ACC112 (cell line): Measurements from ENCODE around the gene ZDHHC11B.
"Not testable (repeated sequence)": the region's sequence is repeated elsewhere in the genome, so short reads cannot be mapped to it uniquely, and the experiment has no call there.

ENCODE experiments used
- H2AFZ ChIP-seq: fragments of 200-600 bp; sonication (generic); one replicate; pipeline ENCODE4 v1.6.0; 2017; ENCODE audit warnings: antibody characterized with exemption, low read length; ENCODE audit not compliant: unreplicated experiment
- H3K27ac ChIP-seq: fragments of 200-600 bp; sonication (generic); 2 replicates; pipeline ENCODE4 v1.5.1; 2014; ENCODE audit warnings: low read depth, mild to moderate bottlenecking, antibody characterized with exemption, low read length, moderate library complexity
- H3K27me3 ChIP-seq: fragments of 200-600 bp; sonication (generic); 2 replicates; pipeline ENCODE4 v1.6.1; 2014; ENCODE audit warnings: mild to moderate bottlenecking, antibody characterized with exemption, low read length, moderate library complexity, mixed read lengths; ENCODE audit not compliant: insufficient read depth
- H3K36me3 ChIP-seq: fragments of 200-600 bp; sonication (generic); 2 replicates; pipeline ENCODE4 v1.6.1; 2016; ENCODE audit warnings: mild to moderate bottlenecking, antibody characterized with exemption, low read length, moderate library complexity, mixed read lengths; ENCODE audit not compliant: insufficient read depth
- H3K4me1 ChIP-seq: fragments of 200-600 bp; sonication (generic); one replicate; pipeline ENCODE4 v1.6.1; 2016; ENCODE audit warnings: low read length, mixed read lengths; ENCODE audit not compliant: insufficient read depth, unreplicated experiment, control insufficient read depth
- H3K4me3 ChIP-seq: fragments of 200-600 bp; sonication (generic); 2 replicates; pipeline ENCODE4 v1.5.1; 2014; ENCODE audit warnings: mild to moderate bottlenecking, low read depth, low read length
- H3K79me2 ChIP-seq: fragments of 200-600 bp; sonication (generic); one replicate; pipeline ENCODE4 v1.6.0; 2016; ENCODE audit warnings: low read length; ENCODE audit not compliant: control insufficient read depth, unreplicated experiment, insufficient read depth

ZDHHC11B gene

GRCh38 chr5:774854-775505 lies 9.5 kb downstream of the ZDHHC11B start:
- not testable (repeated sequence) for H3K79me2 ChIP-seq, H3K27ac ChIP-seq, H2AFZ ChIP-seq, H3K4me3 ChIP-seq, H3K4me1 ChIP-seq, H3K36me3 ChIP-seq, H3K27me3 ChIP-seq

- H3K27me3 ChIP-seq, H3K4me1 ChIP-seq, H3K79me2 ChIP-seq, H2AFZ ChIP-seq, H3K36me3 ChIP-seq, H3K4me3 ChIP-seq, H3K27ac ChIP-seq: not testable (repeated sequence)
Observed at GRCh38 chr5:774304-774703, 10.2 kb downstream of the ZDHHC11B start.

GRCh38 chr5:773517-774264 lies 10.8 kb downstream of the ZDHHC11B start:
- H2AFZ ChIP-seq, result no peak overlapping the region
- H3K27me3 ChIP-seq, result no peaks in the 10 kb centered on the region
- no peaks in the 10 kb centered on the region for H3K4me1 ChIP-seq
- H3K27ac ChIP-seq, result no peak overlapping the region
- no peaks in the 10 kb centered on the region for H3K79me2 ChIP-seq
- no peak overlapping the region for H3K4me3 ChIP-seq
- no peaks in the 10 kb centered on the region for H3K36me3 ChIP-seq

- H3K27me3 ChIP-seq, H3K36me3 ChIP-seq, H2AFZ ChIP-seq, H3K4me1 ChIP-seq, H3K27ac ChIP-seq, H3K79me2 ChIP-seq, H3K4me3 ChIP-seq: not testable (repeated sequence)
Observed at GRCh38 chr5:772931-773330, 11.6 kb downstream of the ZDHHC11B start.

GRCh38 chr5:772547-772890 lies 12.0 kb downstream of the ZDHHC11B start:
- not testable (repeated sequence) for H3K4me1 ChIP-seq, H3K27ac ChIP-seq, H3K36me3 ChIP-seq

GRCh38 chr5:771841-772546 lies 12.5 kb downstream of the ZDHHC11B start:
- not testable (repeated sequence) for H3K27ac ChIP-seq, H3K4me3 ChIP-seq, H3K79me2 ChIP-seq, H3K27me3 ChIP-seq, H3K36me3 ChIP-seq, H3K4me1 ChIP-seq, H2AFZ ChIP-seq

More at GRCh38 chr5:772547-772890, 12.0 kb downstream of the ZDHHC11B start:
- not testable (repeated sequence) for H3K4me3 ChIP-seq, H3K79me2 ChIP-seq, H3K27me3 ChIP-seq, H2AFZ ChIP-seq

- not testable (repeated sequence) for H3K79me2 ChIP-seq, H3K27ac ChIP-seq, H2AFZ ChIP-seq, H3K4me1 ChIP-seq, H3K36me3 ChIP-seq, H3K27me3 ChIP-seq, H3K4me3 ChIP-seq
Observed at GRCh38 chr5:771087-771781, 13.3 kb downstream of the ZDHHC11B start.

GRCh38 chr5:770585-770984 lies 13.9 kb downstream of the ZDHHC11B start:
- not testable (repeated sequence) for H3K36me3 ChIP-seq, H3K27ac ChIP-seq, H3K79me2 ChIP-seq, H2AFZ ChIP-seq, H3K27me3 ChIP-seq, H3K4me1 ChIP-seq, H3K4me3 ChIP-seq

- not testable (repeated sequence) for H3K36me3 ChIP-seq, H2AFZ ChIP-seq, H3K4me1 ChIP-seq, H3K4me3 ChIP-seq, H3K27ac ChIP-seq, H3K27me3 ChIP-seq, H3K79me2 ChIP-seq
Observed at GRCh38 chr5:769485-770145, 14.9 kb downstream of the ZDHHC11B start.

GRCh38 chr5:766666-767431 lies 17.7 kb downstream of the ZDHHC11B start:
- no peak overlapping the region for H2AFZ ChIP-seq
- H3K27me3 ChIP-seq, result 0 out of 2 replicates have a peak, but pooled peaks cover 2% of the 10 kb centered on the region
- H3K4me1 ChIP-seq, result no peaks in the 10 kb centered on the region
- H3K36me3 ChIP-seq, result no peaks in the 10 kb centered on the region
- no peak overlapping the region for H3K27ac ChIP-seq
- no peak overlapping the region for H3K4me3 ChIP-seq
- no peaks in the 10 kb centered on the region for H3K79me2 ChIP-seq
